Prostate gland (tissue), 2 donors: ENCODE data around the gene EP400.

Experiments used
- POLR2A ChIP-seq: fragments of 450-650 bp; IDR thresholded peaks from one replicate; pipeline ENCODE4 v1.6.1; 2016; ENCODE audit warnings: antibody characterized with exemption, mild to moderate bottlenecking
- TF ChIP-seq, protein P1 (sequence below), 4 experiments: fragments of 200-600 bp in 2 of 4; fragments of 450-650 bp in 2 of 4; sonication (generic) in 2 of 4; IDR thresholded peaks; 1 replicate in 3 of 4; 2 replicates in 1 of 4; pipeline ENCODE4 v1.5.1; 2016 to 2019; ENCODE audit warnings: antibody characterized with exemption in 4 of 4, mild to moderate bottlenecking in 2 of 4, moderate library complexity in 2 of 4

DNA sequence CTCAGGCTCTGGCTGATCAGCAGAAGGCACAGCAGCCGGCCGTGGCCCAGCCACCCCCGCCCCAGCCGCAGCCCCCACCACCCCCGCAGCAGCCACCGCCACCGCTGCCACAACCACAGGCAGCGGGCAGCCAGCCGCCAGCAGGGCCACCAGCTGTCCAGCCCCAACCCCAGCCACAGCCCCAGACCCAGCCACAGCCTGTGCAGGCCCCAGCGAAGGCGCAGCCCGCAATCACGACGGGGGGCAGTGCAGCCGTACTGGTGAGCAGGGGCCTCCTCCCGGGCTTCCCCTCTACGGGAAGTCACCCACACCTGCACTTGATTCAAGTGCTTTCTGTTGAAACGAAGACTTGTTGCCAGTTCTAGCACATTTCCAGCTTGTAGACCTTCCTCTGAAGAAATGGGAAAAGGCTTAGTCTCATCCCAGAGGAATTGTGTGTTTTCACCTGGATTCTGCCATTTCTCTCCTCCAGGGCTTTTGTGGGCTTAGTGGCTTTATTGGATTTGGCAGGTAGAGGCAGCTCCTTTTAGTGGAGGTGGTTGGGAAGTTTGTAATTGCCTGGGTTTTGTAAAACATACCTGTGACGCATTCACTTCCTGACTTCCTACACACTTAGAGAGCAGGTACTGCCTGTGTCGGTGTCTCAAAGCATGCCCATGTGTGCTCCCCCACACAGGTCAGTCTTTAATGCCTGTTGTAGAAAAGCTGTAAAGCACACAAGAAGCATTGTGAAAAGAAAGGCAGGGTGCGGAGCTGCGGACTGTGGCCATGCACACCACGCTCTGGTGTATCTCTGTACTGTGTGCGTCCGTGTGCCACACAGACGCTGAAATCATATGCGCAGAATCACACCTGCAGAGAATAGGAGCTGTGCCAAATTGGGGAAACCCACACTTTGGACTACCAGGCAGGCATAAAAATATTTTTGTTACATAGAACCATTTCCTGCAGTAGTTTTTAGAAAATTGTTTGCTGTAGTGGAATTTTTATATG is 103.9 kb downstream of the EP400 start:
- TF ChIP-seq, protein P1, sequence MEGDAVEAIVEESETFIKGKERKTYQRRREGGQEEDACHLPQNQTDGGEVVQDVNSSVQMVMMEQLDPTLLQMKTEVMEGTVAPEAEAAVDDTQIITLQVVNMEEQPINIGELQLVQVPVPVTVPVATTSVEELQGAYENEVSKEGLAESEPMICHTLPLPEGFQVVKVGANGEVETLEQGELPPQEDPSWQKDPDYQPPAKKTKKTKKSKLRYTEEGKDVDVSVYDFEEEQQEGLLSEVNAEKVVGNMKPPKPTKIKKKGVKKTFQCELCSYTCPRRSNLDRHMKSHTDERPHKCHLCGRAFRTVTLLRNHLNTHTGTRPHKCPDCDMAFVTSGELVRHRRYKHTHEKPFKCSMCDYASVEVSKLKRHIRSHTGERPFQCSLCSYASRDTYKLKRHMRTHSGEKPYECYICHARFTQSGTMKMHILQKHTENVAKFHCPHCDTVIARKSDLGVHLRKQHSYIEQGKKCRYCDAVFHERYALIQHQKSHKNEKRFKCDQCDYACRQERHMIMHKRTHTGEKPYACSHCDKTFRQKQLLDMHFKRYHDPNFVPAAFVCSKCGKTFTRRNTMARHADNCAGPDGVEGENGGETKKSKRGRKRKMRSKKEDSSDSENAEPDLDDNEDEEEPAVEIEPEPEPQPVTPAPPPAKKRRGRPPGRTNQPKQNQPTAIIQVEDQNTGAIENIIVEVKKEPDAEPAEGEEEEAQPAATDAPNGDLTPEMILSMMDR (IDR thresholded peaks at IDR 0.05): no peak
- TF ChIP-seq POLR2A: no peak
